Cardiac muscle cell (in vitro differentiated cells and primary cell): ENCODE data around the gene ZNF292. TPM values are rescaled to one million over a fixed set of nuclear protein-coding genes. Genes with fewer than 3 reads are reported as not detected.
"Not testable (repeated sequence)": the region's sequence is repeated elsewhere in the genome, so short reads cannot be mapped to it uniquely, and the experiment has no call there.

Experiments used
- DNase-seq, 2 donors: peaks; one replicate each; pipeline versions ENCODE4 v3.0.0 to v3.0.0-alpha.2; 2010 to 2017; ENCODE audit warnings: low read depth in 1 of 2, low spot score in 1 of 2
- H3K27ac ChIP-seq: fragments of 200-600 bp; sonication (generic); 2 replicates; pipeline ENCODE4 v1.5.1; 2016
- H3K27me3 ChIP-seq: fragments of 200-600 bp; sonication (generic); 2 replicates; pipeline ENCODE4 v1.6.0; 2016; ENCODE audit warnings: control low read depth
- H3K36me3 ChIP-seq: fragments of 200-600 bp; sonication (generic); 2 replicates; pipeline ENCODE4 v1.5.1; 2016; ENCODE audit warnings: control low read depth
- H3K4me1 ChIP-seq: fragments of 200-600 bp; sonication (generic); 2 replicates; pipeline ENCODE4 v1.8.1; 2017; ENCODE audit warnings: low read depth, mild to moderate bottlenecking, mixed run types
- H3K4me3 ChIP-seq: fragments of 200-600 bp; sonication (generic); 2 replicates; pipeline ENCODE4 v1.5.1; 2016; ENCODE audit warnings: mild to moderate bottlenecking
- H3K9me3 ChIP-seq: fragments of 200-600 bp; sonication (generic); 2 replicates; pipeline ENCODE4 v1.5.1; 2017; ENCODE audit warnings: low read depth, mild to moderate bottlenecking, control low read depth
- CTCF ChIP-seq: IDR thresholded peaks from 2 replicates; pipeline ENCODE4 v1.5.1; 2012; ENCODE audit warnings: low read depth, mild to moderate bottlenecking, low read length
- polyA plus RNA-seq: library from polyadenylated mRNA; unstranded; fragments of >200 nt; fragmentation: Nextera tagmentation; extraction: Ambion mirVana; gene quantifications from 2 replicates; pipeline ENCODE4 v1.2.1, GENCODE V29; 2016
- total RNA-seq: library from RNA; depleted of rRNA; stranded (reverse); fragments of >200 nt; gene quantifications from 2 replicates; pipeline ENCODE4 v1.2.3, GENCODE V29; 2016

Gene ZNF292
- total and polyA plus RNA-seq, 2 experiments from 2014 or later: 48.7 to 50.4 TPM

- H3K9me3 ChIP-seq: no peaks in the 10 kb centered on the region
- H3K27me3 ChIP-seq: no peaks in the 10 kb centered on the region
- H3K4me3 ChIP-seq: no peak overlapping the region
- no peak for DNase-seq
- no peaks in the 10 kb centered on the region for H3K4me1 ChIP-seq
- TF ChIP-seq CTCF: no peak
- H3K36me3 ChIP-seq: no peaks in the 10 kb centered on the region
- H3K27ac ChIP-seq: no peak overlapping the region
Measured at GRCh38 chr6:87283461-87283860, 128.1 kb downstream of the ZNF292 start.

- TF ChIP-seq CTCF: no peak
Measured at GRCh38 chr6:87287251-87287650, 131.9 kb downstream of the ZNF292 start.

GRCh38 chr6:87289571-87289970 is 134.2 kb downstream of the ZNF292 start:
- no peak for TF ChIP-seq CTCF
- H3K27ac ChIP-seq: no peak overlapping the region

More at GRCh38 chr6:87287251-87287650, 131.9 kb downstream of the ZNF292 start:
- no peaks in the 10 kb centered on the region for H3K4me1 ChIP-seq
- no peak for DNase-seq
- no peaks in the 10 kb centered on the region for H3K9me3 ChIP-seq
- H3K27me3 ChIP-seq: no peaks in the 10 kb centered on the region
- no peak overlapping the region for H3K27ac ChIP-seq
- no peak overlapping the region for H3K4me3 ChIP-seq
- no peaks in the 10 kb centered on the region for H3K36me3 ChIP-seq

GRCh38 chr6:87291883-87292282 is 136.5 kb downstream of the ZNF292 start:
- Histone ChIP-seq H3K4me1 (no peaks in the 10 kb centered on the region), H3K9me3 (no peaks in the 10 kb centered on the region), H3K27ac (no peak overlapping the region), H3K4me3 (no peak overlapping the region), H3K36me3 (no peaks in the 10 kb centered on the region), H3K27me3 (no peaks in the 10 kb centered on the region)
- no peak for TF ChIP-seq CTCF
- no peak for DNase-seq

More at GRCh38 chr6:87289571-87289970, 134.2 kb downstream of the ZNF292 start:
- Histone ChIP-seq H3K27me3 (no peaks in the 10 kb centered on the region), H3K4me1 (no peaks in the 10 kb centered on the region), H3K9me3 (no peaks in the 10 kb centered on the region), H3K4me3 (no peak overlapping the region), H3K36me3 (no peaks in the 10 kb centered on the region)
- no peak for DNase-seq

GRCh38 chr6:87293526-87293925 is 138.2 kb downstream of the ZNF292 start:
- Histone ChIP-seq H3K9me3 (no peaks in the 10 kb centered on the region), H3K36me3 (no peaks in the 10 kb centered on the region), H3K27me3 (no peaks in the 10 kb centered on the region), H3K4me3 (no peak overlapping the region), H3K27ac (no peak overlapping the region), H3K4me1 (no peaks in the 10 kb centered on the region)
- no peak for DNase-seq
- TF ChIP-seq CTCF: no peak

GRCh38 chr6:87297119-87297518 is 141.8 kb downstream of the ZNF292 start:
- no peak for DNase-seq
- Histone ChIP-seq H3K4me1 (no peaks in the 10 kb centered on the region), H3K9me3 (no peaks in the 10 kb centered on the region), H3K27me3 (no peaks in the 10 kb centered on the region), H3K36me3 (no peaks in the 10 kb centered on the region), H3K27ac (no peak overlapping the region), H3K4me3 (no peak overlapping the region)
- no peak for TF ChIP-seq CTCF

- H3K27ac ChIP-seq, H3K4me3 ChIP-seq, H3K4me1 ChIP-seq, H3K36me3 ChIP-seq, DNase-seq, H3K27me3 ChIP-seq, H3K9me3 ChIP-seq: not testable (repeated sequence)
Measured at GRCh38 chr6:87301277-87301676, 145.9 kb downstream of the ZNF292 start.
